Measurements from ENCODE around the gene ISG20. TPM values are rescaled to one million over a fixed set of nuclear protein-coding genes. Genes with fewer than 3 reads are reported as not detected.
A peak's percentile ranks its signal among the peaks of the same experiment; 100 is the strongest.

Gene ISG20
- total and polyA plus RNA-seq, 4 donors, result 6.8 to 36.5 (median 14.3) TPM

DNA sequence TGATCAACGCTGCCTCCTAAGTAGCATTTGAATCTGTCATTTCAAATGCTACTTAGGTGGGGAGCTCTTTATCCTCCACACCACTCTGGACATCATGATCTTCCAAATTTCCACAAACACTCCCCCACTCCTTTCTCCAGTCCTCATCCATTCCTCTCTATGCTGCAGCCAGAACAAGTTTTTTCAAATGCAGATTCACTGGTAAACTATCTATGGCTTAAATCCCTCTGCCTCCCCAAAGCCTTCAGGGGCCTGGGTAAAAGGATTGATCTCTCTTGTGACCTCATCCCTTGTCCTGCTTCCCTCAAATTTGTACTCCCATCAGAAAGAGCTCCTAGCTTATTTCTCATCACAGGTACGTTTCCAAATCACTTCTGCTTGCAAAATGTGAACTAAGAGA, 19.0 kb upstream of the ISG20 start (continued):
- TF ChIP-seq, protein P1, sequence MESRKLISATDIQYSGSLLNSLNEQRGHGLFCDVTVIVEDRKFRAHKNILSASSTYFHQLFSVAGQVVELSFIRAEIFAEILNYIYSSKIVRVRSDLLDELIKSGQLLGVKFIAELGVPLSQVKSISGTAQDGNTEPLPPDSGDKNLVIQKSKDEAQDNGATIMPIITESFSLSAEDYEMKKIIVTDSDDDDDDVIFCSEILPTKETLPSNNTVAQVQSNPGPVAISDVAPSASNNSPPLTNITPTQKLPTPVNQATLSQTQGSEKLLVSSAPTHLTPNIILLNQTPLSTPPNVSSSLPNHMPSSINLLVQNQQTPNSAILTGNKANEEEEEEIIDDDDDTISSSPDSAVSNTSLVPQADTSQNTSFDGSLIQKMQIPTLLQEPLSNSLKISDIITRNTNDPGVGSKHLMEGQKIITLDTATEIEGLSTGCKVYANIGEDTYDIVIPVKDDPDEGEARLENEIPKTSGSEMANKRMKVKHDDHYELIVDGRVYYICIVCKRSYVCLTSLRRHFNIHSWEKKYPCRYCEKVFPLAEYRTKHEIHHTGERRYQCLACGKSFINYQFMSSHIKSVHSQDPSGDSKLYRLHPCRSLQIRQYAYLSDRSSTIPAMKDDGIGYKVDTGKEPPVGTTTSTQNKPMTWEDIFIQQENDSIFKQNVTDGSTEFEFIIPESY (IDR thresholded peaks at IDR 0.05), result no peak

DNA sequence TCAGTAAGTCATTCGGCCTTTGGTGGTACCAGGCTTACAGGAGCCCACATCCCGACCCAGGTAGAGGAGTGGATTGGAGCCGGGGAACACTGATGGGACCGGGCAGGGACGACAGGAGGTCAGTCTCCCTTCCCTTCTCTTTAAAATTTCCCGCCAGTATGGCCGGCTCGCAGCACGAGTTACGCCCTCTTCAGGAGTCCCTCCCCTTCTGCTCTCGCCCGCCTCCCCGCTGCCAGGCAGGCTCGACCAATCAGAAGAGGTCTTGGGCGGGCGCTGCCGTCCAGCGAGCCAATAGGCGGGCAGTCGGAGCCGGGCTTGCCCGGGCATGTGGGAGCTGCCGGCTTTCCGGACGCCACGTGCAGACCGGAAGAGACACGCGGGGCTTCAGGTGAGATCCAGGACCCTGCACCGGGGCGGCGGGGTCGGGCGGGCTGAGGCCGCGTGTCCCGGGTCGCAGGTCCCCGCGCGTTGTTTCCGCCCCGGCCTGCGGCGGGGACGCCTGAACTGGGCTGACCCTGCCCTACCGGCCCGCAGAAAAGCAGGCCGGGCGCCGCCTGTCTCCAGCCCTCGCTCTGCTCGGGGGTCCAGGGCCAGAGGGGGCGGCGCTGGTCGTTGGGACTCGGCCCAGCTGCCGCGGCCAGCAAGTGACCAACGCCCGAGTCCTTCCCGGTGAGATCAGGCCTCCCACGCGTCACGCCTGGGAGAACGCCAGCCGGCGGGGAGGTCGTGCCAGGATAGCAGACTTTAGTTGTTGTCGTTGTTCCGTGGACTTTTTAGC, 17.6 kb upstream of the ISG20 start, which contains the start of gene AEN:
AEN (plus strand) TSS at position 346 of the 778 bp plus-strand sequence. CDS start 4,870 bp downstream, outside the sequence.
- peaks cover 7 to 30% (median 13%) of the 10 kb centered on the region in 4 donors for H3K4me1 ChIP-seq (ENCODE audit: control insufficient read depth in 4 of 4, insufficient read depth in 4 of 4, low read length in 3 of 4)
- DNase-seq (ENCODE audit: low spot score), result peak; percentile 96
- peak within 1 kb of the TSS; percentile 64 to 81 (median 73) for H3K4me3 ChIP-seq (ENCODE audit: low read depth in 1 of 3, low read length in 3 of 3)
- H3K27ac ChIP-seq (ENCODE audit: low read depth in 1 of 2, low read length in 2 of 2), result peak within 1 kb of the TSS; percentile 89 to 93
- H3K9me3 ChIP-seq (ENCODE audit: control insufficient read depth in 4 of 4, low read length in 3 of 4), result no peaks in the 10 kb centered on the region
- H3K36me3 ChIP-seq (ENCODE audit: control insufficient read depth in 4 of 4, insufficient read depth in 3 of 4, low read depth in 1 of 4, low read length in 3 of 4), result peaks cover 0 to under 1% (median 0%) of the 10 kb centered on the region in 4 donors
- under 1% methylated on average over 71 of the region's 71 CpGs for WGBS
- H3K27me3 ChIP-seq (ENCODE audit: control insufficient read depth in 4 of 4, insufficient read depth in 4 of 4, low read length in 3 of 4), result no peaks in the 10 kb centered on the region
- peak within 1 kb of the TSS; percentile 84 to 89 for H3K9ac ChIP-seq (ENCODE audit: low read depth in 1 of 2, low read length in 2 of 2)
- TF ChIP-seq YY1 (IDR thresholded peaks at IDR 0.05), result peak; percentile 52
- TF ChIP-seq, protein P2, sequence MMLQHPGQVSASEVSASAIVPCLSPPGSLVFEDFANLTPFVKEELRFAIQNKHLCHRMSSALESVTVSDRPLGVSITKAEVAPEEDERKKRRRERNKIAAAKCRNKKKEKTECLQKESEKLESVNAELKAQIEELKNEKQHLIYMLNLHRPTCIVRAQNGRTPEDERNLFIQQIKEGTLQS (IDR thresholded peaks at IDR 0.05), result no peak
- TF ChIP-seq TAF1 (conservative IDR thresholded peaks at IDR 0.05), result no peak
- no peak for TF ChIP-seq FOXA2 (IDR thresholded peaks at IDR 0.05)
- TF ChIP-seq, protein P1 (IDR thresholded peaks at IDR 0.05), result no peak
- peak in 1 of 2 donors; percentile 60 for TF ChIP-seq GABPA (IDR thresholded peaks at IDR 0.05 in 1 of 2, conservative IDR thresholded peaks at IDR 0.05 in 1 of 2)
- TF ChIP-seq RAD21 (IDR thresholded peaks at IDR 0.05), result no peak
- TF ChIP-seq, protein P3, sequence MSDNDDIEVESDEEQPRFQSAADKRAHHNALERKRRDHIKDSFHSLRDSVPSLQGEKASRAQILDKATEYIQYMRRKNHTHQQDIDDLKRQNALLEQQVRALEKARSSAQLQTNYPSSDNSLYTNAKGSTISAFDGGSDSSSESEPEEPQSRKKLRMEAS (IDR thresholded peaks at IDR 0.05), result peak; percentile 83
- TF ChIP-seq, protein P4, sequence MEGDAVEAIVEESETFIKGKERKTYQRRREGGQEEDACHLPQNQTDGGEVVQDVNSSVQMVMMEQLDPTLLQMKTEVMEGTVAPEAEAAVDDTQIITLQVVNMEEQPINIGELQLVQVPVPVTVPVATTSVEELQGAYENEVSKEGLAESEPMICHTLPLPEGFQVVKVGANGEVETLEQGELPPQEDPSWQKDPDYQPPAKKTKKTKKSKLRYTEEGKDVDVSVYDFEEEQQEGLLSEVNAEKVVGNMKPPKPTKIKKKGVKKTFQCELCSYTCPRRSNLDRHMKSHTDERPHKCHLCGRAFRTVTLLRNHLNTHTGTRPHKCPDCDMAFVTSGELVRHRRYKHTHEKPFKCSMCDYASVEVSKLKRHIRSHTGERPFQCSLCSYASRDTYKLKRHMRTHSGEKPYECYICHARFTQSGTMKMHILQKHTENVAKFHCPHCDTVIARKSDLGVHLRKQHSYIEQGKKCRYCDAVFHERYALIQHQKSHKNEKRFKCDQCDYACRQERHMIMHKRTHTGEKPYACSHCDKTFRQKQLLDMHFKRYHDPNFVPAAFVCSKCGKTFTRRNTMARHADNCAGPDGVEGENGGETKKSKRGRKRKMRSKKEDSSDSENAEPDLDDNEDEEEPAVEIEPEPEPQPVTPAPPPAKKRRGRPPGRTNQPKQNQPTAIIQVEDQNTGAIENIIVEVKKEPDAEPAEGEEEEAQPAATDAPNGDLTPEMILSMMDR (IDR thresholded peaks at IDR 0.05; ENCODE audit: low read depth, low read length, missing input control), result no peak
- no peak for TF ChIP-seq JUND (IDR thresholded peaks at IDR 0.05)
- peak in 1 of 2 donors; percentile 10 for TF ChIP-seq HNF4A (conservative IDR thresholded peaks at IDR 0.05)
- TF ChIP-seq EGR1 (IDR thresholded peaks at IDR 0.05; ENCODE audit: low read depth in 2 of 2), result no peak
- TF ChIP-seq HNF4G (IDR thresholded peaks at IDR 0.05), result no peak
- TF ChIP-seq RXRA (IDR thresholded peaks at IDR 0.05), result peak in 1 of 2 donors; percentile 18
- TF ChIP-seq, protein P5, sequence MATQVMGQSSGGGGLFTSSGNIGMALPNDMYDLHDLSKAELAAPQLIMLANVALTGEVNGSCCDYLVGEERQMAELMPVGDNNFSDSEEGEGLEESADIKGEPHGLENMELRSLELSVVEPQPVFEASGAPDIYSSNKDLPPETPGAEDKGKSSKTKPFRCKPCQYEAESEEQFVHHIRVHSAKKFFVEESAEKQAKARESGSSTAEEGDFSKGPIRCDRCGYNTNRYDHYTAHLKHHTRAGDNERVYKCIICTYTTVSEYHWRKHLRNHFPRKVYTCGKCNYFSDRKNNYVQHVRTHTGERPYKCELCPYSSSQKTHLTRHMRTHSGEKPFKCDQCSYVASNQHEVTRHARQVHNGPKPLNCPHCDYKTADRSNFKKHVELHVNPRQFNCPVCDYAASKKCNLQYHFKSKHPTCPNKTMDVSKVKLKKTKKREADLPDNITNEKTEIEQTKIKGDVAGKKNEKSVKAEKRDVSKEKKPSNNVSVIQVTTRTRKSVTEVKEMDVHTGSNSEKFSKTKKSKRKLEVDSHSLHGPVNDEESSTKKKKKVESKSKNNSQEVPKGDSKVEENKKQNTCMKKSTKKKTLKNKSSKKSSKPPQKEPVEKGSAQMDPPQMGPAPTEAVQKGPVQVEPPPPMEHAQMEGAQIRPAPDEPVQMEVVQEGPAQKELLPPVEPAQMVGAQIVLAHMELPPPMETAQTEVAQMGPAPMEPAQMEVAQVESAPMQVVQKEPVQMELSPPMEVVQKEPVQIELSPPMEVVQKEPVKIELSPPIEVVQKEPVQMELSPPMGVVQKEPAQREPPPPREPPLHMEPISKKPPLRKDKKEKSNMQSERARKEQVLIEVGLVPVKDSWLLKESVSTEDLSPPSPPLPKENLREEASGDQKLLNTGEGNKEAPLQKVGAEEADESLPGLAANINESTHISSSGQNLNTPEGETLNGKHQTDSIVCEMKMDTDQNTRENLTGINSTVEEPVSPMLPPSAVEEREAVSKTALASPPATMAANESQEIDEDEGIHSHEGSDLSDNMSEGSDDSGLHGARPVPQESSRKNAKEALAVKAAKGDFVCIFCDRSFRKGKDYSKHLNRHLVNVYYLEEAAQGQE (IDR thresholded peaks at IDR 0.05), result peak; percentile 16
- no peak for TF ChIP-seq NR2F2 (IDR thresholded peaks at IDR 0.05)
- TF ChIP-seq FOXA1 (IDR thresholded peaks at IDR 0.05), result no peak
- TF ChIP-seq SP1 (IDR thresholded peaks at IDR 0.05), result peak; percentile 84
